SK-N-MC (cell line): Measurements from ENCODE around the gene MAGI3.

Source experiments
- EZH2 ChIP-seq: fragments of 200-600 bp; sonication (generic); IDR thresholded peaks from one replicate; pipeline ENCODE4 v1.6.1; 2017; ENCODE audit warnings: antibody characterized with exemption
- FOXP2 ChIP-seq: optimal IDR thresholded peaks from 2 replicates; pipeline ENCODE3; 2011; ENCODE audit warnings: mild to moderate bottlenecking, moderate library complexity; ENCODE audit not compliant: insufficient read depth; ENCODE audit errors: extremely low read length, control extremely low read depth
- POLR2AphosphoS5 ChIP-seq: IDR thresholded peaks from 2 replicates; pipeline ENCODE4 v1.6.1; 2012; ENCODE audit warnings: mild to moderate bottlenecking, low read depth, low read length, borderline replicate concordance

GRCh38 chr1:113517346-113517745, 127.0 kb downstream of the MAGI3 start:
- TF ChIP-seq POLR2AphosphoS5 (no peak), EZH2 (no peak), FOXP2 (no peak)
